IMR-90 (cell line): ENCODE measurements around the gene GNB1L. TPM values are rescaled to one million over a fixed set of nuclear protein-coding genes. Genes with fewer than 3 reads are reported as not detected.
A peak's percentile ranks its signal among the peaks of the same experiment; 100 is the strongest.

Source experiments
- ATAC-seq: fragments of 200-7000 bp; cut with Tn5 transposase; 2 replicates; pipeline ENCODE4 v1.9.1; 2020; ENCODE audit warnings: low read depth, mild to moderate bottlenecking, moderate library complexity
- BruUV-seq: library from RNA; stranded (reverse); fragments of 400-500 nt; replicated peaks from 2 replicates; lab custom pipeline; 2021; lab: Mats Ljungman, UMichigan
- CTCF ChIA-PET: fragments of 300-600 bp; formaldehyde crosslinking; extraction: SDS; loops from one replicate; lab custom pipeline; 2021; ENCODE audit warnings: antibody characterized with exemption; lab: Yijun Ruan, JAX
- POLR2A ChIA-PET: fragments of 300-600 bp; sonication (Branson Sonifier 250); formaldehyde crosslinking; loops from one replicate; lab custom pipeline; 2022; ENCODE audit warnings: antibody characterized with exemption; ENCODE audit not compliant: unreplicated experiment; lab: Charles Lee
- DNase-seq: peaks from one replicate; pipeline ENCODE4 v3.0.0; 2013
- H2AFZ ChIP-seq: replicated peaks from 2 replicates; pipeline ENCODE3; 2013; ENCODE audit warnings: low read length, mild to moderate bottlenecking; ENCODE audit not compliant: poor library complexity
- H2AK5ac ChIP-seq: 2 replicates; pipeline ENCODE4 v1.6.1; 2013; ENCODE audit warnings: low read depth, low read length, inconsistent platforms
- H2AK9ac ChIP-seq: replicated peaks from 2 replicates; pipeline ENCODE3; 2013; ENCODE audit warnings: mild to moderate bottlenecking, low read depth, low read length, moderate library complexity; ENCODE audit not compliant: poor library complexity
- H2BK120ac ChIP-seq: 2 replicates; pipeline ENCODE4 v1.6.1; 2013; ENCODE audit warnings: low read depth, low read length, inconsistent platforms
- H2BK15ac ChIP-seq: 3 replicates; pipeline ENCODE4 v1.6.1; 2013; ENCODE audit warnings: low read depth, low read length, inconsistent platforms
- H2BK20ac ChIP-seq: 2 replicates; pipeline ENCODE4 v1.6.1; 2013; ENCODE audit warnings: low read depth, mild to moderate bottlenecking, inconsistent platforms, low read length, moderate library complexity
- H2BK5ac ChIP-seq: 2 replicates; pipeline ENCODE4 v1.6.1; 2013; ENCODE audit warnings: mild to moderate bottlenecking, low read depth, low read length, inconsistent platforms; ENCODE audit not compliant: poor library complexity, severe bottlenecking
- H3K14ac ChIP-seq: replicated peaks from 2 replicates; pipeline ENCODE4 v1.6.1; 2013; ENCODE audit warnings: low read depth, low read length, inconsistent platforms
- H3K18ac ChIP-seq: 2 replicates; pipeline ENCODE4 v1.6.1; 2013; ENCODE audit warnings: low read depth, low read length, control low read depth
- H3K23ac ChIP-seq: 2 replicates; pipeline ENCODE4 v1.6.1; 2013; ENCODE audit warnings: low read depth, low read length, inconsistent platforms
- H3K27ac ChIP-seq: 2 replicates; pipeline ENCODE4 v1.5.1; 2013; ENCODE audit warnings: mild to moderate bottlenecking, control low read depth, low read length; ENCODE audit not compliant: insufficient read depth
- H3K27me3 ChIP-seq: 2 replicates; pipeline ENCODE4 v1.6.1; 2013; ENCODE audit warnings: low read length; ENCODE audit not compliant: control insufficient read depth, insufficient read depth
- H3K36me3 ChIP-seq: 2 replicates; pipeline ENCODE4 v1.6.1; 2013; ENCODE audit warnings: low read length, mixed read lengths; ENCODE audit not compliant: control insufficient read depth, insufficient read depth
- H3K4ac ChIP-seq: 2 replicates; pipeline ENCODE4 v1.6.1; 2013; ENCODE audit warnings: low read depth, low read length, inconsistent platforms
- H3K4me1 ChIP-seq: 2 replicates; pipeline ENCODE4 v1.6.1; 2013; ENCODE audit warnings: low read length, mixed read lengths; ENCODE audit not compliant: control insufficient read depth, insufficient read depth
- H3K4me2 ChIP-seq: 2 replicates; pipeline ENCODE4 v1.6.1; 2013; ENCODE audit warnings: low read depth, mild to moderate bottlenecking, control low read depth, low read length, moderate library complexity
- H3K4me3 ChIP-seq: 2 replicates; pipeline ENCODE4 v1.5.1; 2013; ENCODE audit warnings: low read depth, mild to moderate bottlenecking, control low read depth, low read length, moderate library complexity; ENCODE audit not compliant: insufficient read depth
- H3K56ac ChIP-seq: 2 replicates; pipeline ENCODE4 v1.6.1; 2013; ENCODE audit warnings: low read length, inconsistent platforms; ENCODE audit not compliant: insufficient read depth; ENCODE audit errors: extremely low read depth
- H3K79me1 ChIP-seq, 2 experiments: 2 replicates each; pipeline ENCODE4 v1.6.1; 2013; ENCODE audit warnings: low read length in 2 of 2, inconsistent platforms in 1 of 2, low read depth in 1 of 2
- H3K9ac ChIP-seq: 2 replicates; pipeline ENCODE4 v1.6.1; 2013; ENCODE audit warnings: low read depth, low read length, control low read depth
- H3K9me1 ChIP-seq: 2 replicates; pipeline ENCODE4 v1.6.1; 2013; ENCODE audit warnings: low read length, inconsistent platforms; ENCODE audit not compliant: insufficient read depth
- H3K9me3 ChIP-seq: 2 replicates; pipeline ENCODE4 v1.6.1; 2013; ENCODE audit warnings: low read length; ENCODE audit not compliant: control insufficient read depth, insufficient read depth
- H4K20me1 ChIP-seq: 2 replicates; pipeline ENCODE4 v1.6.1; 2013; ENCODE audit warnings: low read length, inconsistent platforms; ENCODE audit not compliant: insufficient read depth
- H4K5ac ChIP-seq: 2 replicates; pipeline ENCODE4 v1.6.1; 2013; ENCODE audit warnings: mild to moderate bottlenecking, low read depth, low read length, control low read depth
- H4K8ac ChIP-seq, 2 experiments: 2 replicates each; pipeline ENCODE4 v1.6.1; 2013; ENCODE audit warnings: low read depth in 2 of 2, low read length in 2 of 2, control low read depth in 1 of 2, inconsistent platforms in 1 of 2
- H4K91ac ChIP-seq: 2 replicates; pipeline ENCODE4 v1.6.1; 2013; ENCODE audit warnings: low read depth, low read length, inconsistent platforms; ENCODE audit not compliant: insufficient read depth
- BHLHE40 ChIP-seq: fragments of 150-350 bp; IDR thresholded peaks from 2 replicates; pipeline ENCODE4 v1.6.1; 2016; ENCODE audit warnings: mild to moderate bottlenecking, low read depth, low read length
- CEBPB ChIP-seq: IDR thresholded peaks from 2 replicates; pipeline ENCODE4 v1.6.1; 2012; ENCODE audit warnings: low read depth, low read length, improper control_type of control experiment
- CHD1 ChIP-seq: IDR thresholded peaks from 2 replicates; pipeline ENCODE4 v1.6.1; 2012; ENCODE audit warnings: low read depth, low read length, improper control_type of control experiment
- CTCF ChIP-seq: conservative IDR thresholded peaks from 2 replicates; pipeline ENCODE4 v1.5.1; 2012; ENCODE audit warnings: mild to moderate bottlenecking, low read depth, low read length, improper control_type of control experiment
- FOS ChIP-seq: fragments of 150-350 bp; IDR thresholded peaks from 2 replicates; pipeline ENCODE4 v1.6.1; 2016; ENCODE audit warnings: low read depth, low read length
- MAFK ChIP-seq: IDR thresholded peaks from 2 replicates; pipeline ENCODE4 v1.6.1; 2012; ENCODE audit warnings: low read depth, low read length, improper control_type of control experiment
- MAZ ChIP-seq: IDR thresholded peaks from 2 replicates; pipeline ENCODE4 v1.6.1; 2012; ENCODE audit warnings: low read depth, mild to moderate bottlenecking, low read length, improper control_type of control experiment, moderate library complexity, borderline replicate concordance
- MXI1 ChIP-seq: IDR thresholded peaks from 2 replicates; pipeline ENCODE4 v1.6.1; 2012; ENCODE audit warnings: low read depth, mild to moderate bottlenecking, low read length, moderate library complexity, borderline replicate concordance
- NFE2L2 ChIP-seq: fragments of 150-350 bp; IDR thresholded peaks from 2 replicates; pipeline ENCODE4 v1.6.1; 2016; ENCODE audit warnings: low read depth, mild to moderate bottlenecking, low read length
- POLR2A ChIP-seq: IDR thresholded peaks from 2 replicates; pipeline ENCODE4 v1.6.1; 2012; ENCODE audit warnings: mild to moderate bottlenecking, low read depth, low read length
- RAD21 ChIP-seq: IDR thresholded peaks from 2 replicates; pipeline ENCODE4 v1.6.1; 2012; ENCODE audit warnings: low read length, improper control_type of control experiment
- RCOR1 ChIP-seq: IDR thresholded peaks from 2 replicates; pipeline ENCODE4 v1.6.1; 2012; ENCODE audit warnings: mild to moderate bottlenecking, low read length, improper control_type of control experiment; ENCODE audit not compliant: insufficient replicate concordance
- RFX5 ChIP-seq: IDR thresholded peaks from 2 replicates; pipeline ENCODE4 v1.8.0; 2012; ENCODE audit warnings: low read depth, mild to moderate bottlenecking, low read length, moderate library complexity
- SMC3 ChIP-seq: fragments of 150-350 bp; IDR thresholded peaks from 2 replicates; pipeline ENCODE4 v1.6.1; 2016; ENCODE audit warnings: low read depth, mild to moderate bottlenecking, antibody characterized with exemption, low read length, moderate library complexity
- WGBS, 2 experiments: methylation state at CpG; one replicate each; pipeline versions ENCODE4 v1.1.5 to v1.1.7; 2013; ENCODE audit warnings: missing lambda C conversion rate in 2 of 2; ENCODE audit not compliant: insufficient read length in 1 of 2; ENCODE audit errors: extremely low coverage in 2 of 2; 5-methylcytosine and 5-hydroxymethylcytosine counted together
- dilution Hi-C: fragments of 300-500 bp; cut with HindIII; formaldehyde crosslinking; loops from one replicate; pipeline ENCODE4 v1.14.3; 2018; ENCODE audit warnings: low sequenced_read_pairs; ENCODE audit not compliant: unreplicated experiment
- in situ Hi-C: fragments of 300-500 bp; cut with MboI; formaldehyde crosslinking; loops from 3 replicates; pipeline ENCODE4 v1.14.3; 2019; ENCODE audit warnings: low sequenced_read_pairs, inconsistent platforms, mixed read lengths
- intact Hi-C: fragments of 100-400 bp; cut with micrococcal nuclease; formaldehyde crosslinking; loops from 2 replicates; pipeline ENCODE4 v1.10.0; 2022
- polyA plus RNA-seq, 3 experiments: library from polyadenylated mRNA; depleted of rRNA; stranded (reverse); fragments of >200 nt; gene quantifications; 2 replicates each; pipeline ENCODE4 v1.2.3, GENCODE V29; 2012; ENCODE audit warnings: low replicate concordance in 1 of 3
- total RNA-seq: library from RNA; depleted of rRNA; stranded (reverse); fragments of >200 nt; gene quantifications from 2 replicates; pipeline ENCODE4 v1.2.3, GENCODE V29; 2012
- TF ChIP-seq, protein P1 (sequence below): fragments of 150-350 bp; IDR thresholded peaks from 2 replicates; pipeline ENCODE4 v1.6.1; 2017; ENCODE audit warnings: mild to moderate bottlenecking, antibody characterized with exemption, low read length, low read depth

GNB1L gene
- total and polyA plus RNA-seq, 2 of the 4 experiments (the other 2 are of a cell fraction): 2.5 to 4.4 TPM

- Histone ChIP-seq H3K4me2 (no peak overlapping the region), H3K4me1 (no peaks in the 10 kb centered on the region), H2BK15ac (no peak overlapping the region), H3K36me3 (peaks cover 3% of the 10 kb centered on the region), H3K79me1 (no peaks in the 10 kb centered on the region), H2AK9ac (peak overlapping the region; percentile 42), H3K18ac (no peak overlapping the region), H4K8ac (no peak overlapping the region), H2AK5ac (no peak overlapping the region), H2AFZ (no peak overlapping the region), H4K91ac (no peak overlapping the region), H2BK5ac (no peak overlapping the region), H3K56ac (no peak overlapping the region), H2BK20ac (no peak overlapping the region), H3K4me3 (no peak overlapping the region), H2BK120ac (no peak overlapping the region), H3K9ac (no peak overlapping the region), H3K14ac (no peak overlapping the region), H4K5ac (no peak overlapping the region), H3K27me3 (no peaks in the 10 kb centered on the region), H3K23ac (no peak overlapping the region), H3K27ac (no peak overlapping the region), H3K9me1 (no peaks in the 10 kb centered on the region; the same call in 1 of the 2 replicates), H4K20me1 (no peaks in the 10 kb centered on the region), H3K9me3 (peaks cover 4% of the 10 kb centered on the region; the same call in 1 of the 2 replicates), H3K4ac (no peak overlapping the region)
- CTCF ChIA-PET: interaction anchor here (1.2 kb wide), 1 partner anchor 55 kb away, joined by 5 read pairs; no protein-coding TSS in a partner anchor
- POLR2A ChIA-PET: interaction anchor here (0.5 kb wide), 1 partner anchor 573 kb away, joined by 4 read pairs; no protein-coding TSS in a partner anchor
- WGBS, 2 experiments: 79% methylated on average over 12 of the region's 22 CpGs; no CpG with 5 or more reads in 1 of the 2 experiments
- in situ Hi-C loops: no loop called here
- dilution Hi-C loops: no loop called here
- intact Hi-C loops: no loop called here
- DNase-seq (no peak), ATAC-seq (no peak)
- BruUV-seq: no TSS peak
- TF ChIP-seq MAZ (no peak), RAD21 (no peak), SMC3 (no peak), RCOR1 (no peak), BHLHE40 (no peak), RFX5 (no peak), CHD1 (no peak), CEBPB (no peak), POLR2A (no peak), NFE2L2 (no peak), FOS (no peak), MXI1 (no peak), CTCF (no peak), MAFK (no peak)
- TF ChIP-seq, protein P1, sequence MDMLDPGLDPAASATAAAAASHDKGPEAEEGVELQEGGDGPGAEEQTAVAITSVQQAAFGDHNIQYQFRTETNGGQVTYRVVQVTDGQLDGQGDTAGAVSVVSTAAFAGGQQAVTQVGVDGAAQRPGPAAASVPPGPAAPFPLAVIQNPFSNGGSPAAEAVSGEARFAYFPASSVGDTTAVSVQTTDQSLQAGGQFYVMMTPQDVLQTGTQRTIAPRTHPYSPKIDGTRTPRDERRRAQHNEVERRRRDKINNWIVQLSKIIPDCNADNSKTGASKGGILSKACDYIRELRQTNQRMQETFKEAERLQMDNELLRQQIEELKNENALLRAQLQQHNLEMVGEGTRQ: no peak
Measured at GRCh38 chr22:19785461-19786263, 69.0 kb downstream of the GNB1L start.
